Hepatocyte (in vitro differentiated cells): ENCODE results near the gene TMEM165.

Experiments
- EZH2 ChIP-seq: fragments of 200-600 bp; sonication (generic); IDR thresholded peaks from 2 replicates; pipeline ENCODE4 v1.6.1; 2016; ENCODE audit warnings: antibody characterized with exemption, mild to moderate bottlenecking, borderline replicate concordance
- EZH2phosphoT487 ChIP-seq: fragments of 200-600 bp; sonication (generic); IDR thresholded peaks from one replicate; pipeline ENCODE4 v1.6.1; 2018; ENCODE audit warnings: antibody characterized with exemption, mild to moderate bottlenecking, low read depth, moderate library complexity; ENCODE audit not compliant: unreplicated experiment, severe bottlenecking
- TF ChIP-seq, protein P1 (sequence below): fragments of 200-600 bp; sonication (generic); IDR thresholded peaks from 2 replicates; pipeline ENCODE4 v1.5.1; 2016; ENCODE audit warnings: antibody characterized with exemption, mild to moderate bottlenecking; ENCODE audit not compliant: poor library complexity

DNA sequence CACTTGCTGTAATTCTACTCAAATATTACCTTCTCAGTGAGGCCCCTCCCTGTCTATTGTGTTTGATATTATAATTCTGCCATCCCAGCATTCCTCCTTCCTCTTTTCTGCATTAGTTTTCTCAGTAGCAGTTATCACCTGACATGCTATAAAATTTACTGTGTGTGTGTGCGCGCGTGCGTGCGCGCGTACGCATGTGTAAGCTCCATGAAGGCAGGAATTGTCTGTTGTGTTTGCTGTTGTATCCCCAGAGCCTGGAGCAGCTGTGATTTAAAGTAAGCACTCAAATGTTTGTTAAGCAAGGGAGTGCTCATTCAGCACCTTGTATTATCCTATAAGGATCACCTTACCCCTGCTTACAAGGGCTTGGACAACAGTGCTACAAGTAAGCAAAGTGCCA lies 41.1 kb upstream of the TMEM165 start:
- TF ChIP-seq EZH2 (no peak), EZH2phosphoT487 (no peak)
- TF ChIP-seq, protein P1, sequence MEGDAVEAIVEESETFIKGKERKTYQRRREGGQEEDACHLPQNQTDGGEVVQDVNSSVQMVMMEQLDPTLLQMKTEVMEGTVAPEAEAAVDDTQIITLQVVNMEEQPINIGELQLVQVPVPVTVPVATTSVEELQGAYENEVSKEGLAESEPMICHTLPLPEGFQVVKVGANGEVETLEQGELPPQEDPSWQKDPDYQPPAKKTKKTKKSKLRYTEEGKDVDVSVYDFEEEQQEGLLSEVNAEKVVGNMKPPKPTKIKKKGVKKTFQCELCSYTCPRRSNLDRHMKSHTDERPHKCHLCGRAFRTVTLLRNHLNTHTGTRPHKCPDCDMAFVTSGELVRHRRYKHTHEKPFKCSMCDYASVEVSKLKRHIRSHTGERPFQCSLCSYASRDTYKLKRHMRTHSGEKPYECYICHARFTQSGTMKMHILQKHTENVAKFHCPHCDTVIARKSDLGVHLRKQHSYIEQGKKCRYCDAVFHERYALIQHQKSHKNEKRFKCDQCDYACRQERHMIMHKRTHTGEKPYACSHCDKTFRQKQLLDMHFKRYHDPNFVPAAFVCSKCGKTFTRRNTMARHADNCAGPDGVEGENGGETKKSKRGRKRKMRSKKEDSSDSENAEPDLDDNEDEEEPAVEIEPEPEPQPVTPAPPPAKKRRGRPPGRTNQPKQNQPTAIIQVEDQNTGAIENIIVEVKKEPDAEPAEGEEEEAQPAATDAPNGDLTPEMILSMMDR, result no peak
